Hematopoietic multipotent progenitor cell (in vitro differentiated cells): ENCODE results near the gene KRTAP10-9. TPM values are rescaled to one million over a fixed set of nuclear protein-coding genes. Genes with fewer than 3 reads are reported as not detected.
"Not testable (repeated sequence)": the region's sequence is repeated elsewhere in the genome, so short reads cannot be mapped to it uniquely, and the experiment has no call there.

ENCODE experiments used
- DNase-seq, 3 donors: peaks; one replicate each; pipeline ENCODE4 v3.0.0-alpha.2; 2011 to 2015; ENCODE audit warnings: low read depth in 2 of 3, low spot score in 2 of 3
- total RNA-seq: library from RNA; depleted of rRNA; stranded (reverse); fragments of >200 nt; gene quantifications from one replicate; pipeline ENCODE4 v1.2.3, GENCODE V29; 2012

KRTAP10-9 gene, protein sequence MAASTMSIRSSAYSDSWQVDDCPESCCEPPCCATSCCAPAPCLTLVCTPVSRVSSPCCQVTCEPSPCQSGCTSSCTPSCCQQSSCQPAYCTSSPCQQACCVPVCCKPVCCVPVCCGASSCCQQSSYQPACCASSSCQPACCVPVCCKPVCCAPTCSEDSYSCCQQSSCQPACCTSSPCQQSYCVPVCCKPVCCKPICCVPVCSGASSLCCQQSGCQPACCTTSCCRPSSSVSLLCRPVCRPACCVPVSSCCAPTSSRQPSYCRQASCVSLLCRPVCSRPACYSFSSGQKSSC
- total RNA-seq: not detected

DNA sequence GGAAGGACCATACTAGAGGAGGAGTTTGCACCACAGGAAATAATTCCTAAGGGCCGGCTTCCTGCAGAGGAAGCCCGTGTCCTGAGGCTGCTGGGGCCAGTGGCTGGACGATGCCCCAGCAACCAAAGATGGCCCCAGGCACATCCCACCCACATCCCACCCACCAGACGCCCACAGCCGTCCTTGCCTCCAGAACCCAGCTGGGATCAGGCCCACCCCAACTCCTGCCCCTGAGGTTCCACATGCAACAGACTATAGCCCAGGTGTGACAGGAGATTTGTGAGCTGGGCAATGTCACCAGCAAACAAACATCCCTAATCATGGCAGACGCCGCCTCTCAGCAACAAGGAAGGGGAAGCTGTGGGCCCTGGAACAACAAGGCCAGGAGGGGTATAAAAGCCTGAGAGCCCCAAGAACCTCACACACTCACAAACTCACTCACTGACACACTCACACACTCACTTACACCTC is at the start of gene KRTAP10-9:
KRTAP10-9 (plus strand) TSS at position 421 of the 471 bp plus-strand sequence. CDS start 79 bp downstream, outside the sequence.
- no peak for DNase-seq

DNA sequence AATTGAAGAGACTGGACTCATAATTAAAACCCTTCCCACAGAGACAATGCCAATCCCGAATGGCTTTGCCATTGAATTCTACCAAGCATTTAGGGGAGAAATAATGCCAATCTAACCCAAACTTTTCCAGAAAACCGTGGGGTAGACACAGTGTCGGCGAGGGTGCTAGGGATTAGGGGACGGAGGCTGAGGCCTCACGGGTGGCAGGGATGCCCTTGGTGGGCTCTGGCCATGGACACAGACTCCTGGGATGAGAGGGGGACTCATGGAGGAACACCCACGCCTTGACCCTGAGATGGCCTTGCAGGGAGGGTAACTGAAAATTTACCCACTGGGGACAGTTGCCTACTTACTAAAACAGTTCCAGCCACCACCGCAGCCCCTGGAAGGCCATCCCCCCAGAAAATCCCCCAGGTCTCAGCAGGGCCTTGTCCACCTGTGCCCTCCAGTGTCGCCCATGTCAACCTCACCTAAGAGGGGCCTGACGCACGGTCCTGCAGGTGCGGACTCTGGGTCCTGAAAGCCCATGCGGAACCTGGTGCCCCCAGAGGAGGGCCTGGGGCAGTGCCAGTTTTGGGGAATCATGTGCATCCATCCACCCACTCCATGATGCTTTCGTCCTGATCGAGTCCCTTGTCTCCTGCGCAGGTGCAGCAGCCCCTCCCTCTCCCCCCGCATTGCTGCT is 48.4 kb upstream of the KRTAP10-9 start:
- no peak for DNase-seq

DNA sequence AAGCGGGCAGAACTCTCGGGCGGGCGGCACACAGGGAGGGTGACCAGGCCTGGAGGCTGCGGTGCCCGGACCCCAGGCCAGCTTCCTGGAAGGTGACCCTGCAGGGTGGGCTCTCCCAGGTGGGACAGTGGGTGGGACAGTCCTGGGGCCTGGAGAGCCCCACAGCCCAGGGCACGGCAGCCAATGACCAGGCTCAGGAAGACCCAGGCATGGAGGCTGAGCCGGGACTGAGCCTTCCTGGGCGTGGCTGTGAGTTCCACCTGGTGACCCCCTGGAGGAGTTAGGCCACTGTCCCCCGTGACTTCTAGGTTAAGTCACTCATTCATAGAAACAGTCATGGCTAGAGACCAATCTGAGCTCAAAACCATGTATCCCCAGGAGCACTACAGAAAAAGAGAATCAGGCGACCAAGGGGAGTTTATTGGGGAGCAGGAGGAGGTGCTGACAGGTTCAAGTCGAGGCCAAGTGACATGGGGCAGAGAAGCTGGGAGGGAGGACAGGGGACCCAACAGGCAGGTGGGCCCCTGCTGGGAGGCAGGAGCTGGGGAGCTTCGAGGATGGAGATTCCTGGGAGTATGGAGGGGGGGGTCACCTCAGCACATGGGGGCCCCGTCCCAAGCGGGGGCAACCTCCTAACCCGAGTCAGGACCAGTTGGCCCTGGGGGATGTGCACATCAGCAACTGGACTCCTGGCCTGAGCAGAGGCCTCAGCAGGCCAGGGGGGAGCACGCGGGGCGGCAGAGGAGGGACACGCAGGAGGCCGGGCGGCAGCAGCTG is 47.6 kb upstream of the KRTAP10-9 start:
- DNase-seq: no peak

DNA sequence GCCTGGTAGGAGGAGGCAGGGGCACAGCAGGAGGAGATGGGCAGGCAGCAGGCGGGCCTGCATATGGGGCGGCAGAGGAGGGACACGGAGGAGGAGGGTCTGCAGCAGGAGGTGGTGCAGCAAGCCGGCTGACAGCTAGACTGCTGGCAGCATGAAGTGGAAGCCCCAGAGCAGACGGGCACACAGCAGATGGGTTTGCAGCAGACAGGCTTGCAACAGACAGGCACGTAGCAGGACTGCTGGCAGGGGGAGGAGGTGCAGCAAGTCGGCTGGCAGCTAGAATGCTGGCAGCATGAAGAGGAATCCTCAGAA is 47.1 kb upstream of the KRTAP10-9 start:
- DNase-seq: no peak

DNA sequence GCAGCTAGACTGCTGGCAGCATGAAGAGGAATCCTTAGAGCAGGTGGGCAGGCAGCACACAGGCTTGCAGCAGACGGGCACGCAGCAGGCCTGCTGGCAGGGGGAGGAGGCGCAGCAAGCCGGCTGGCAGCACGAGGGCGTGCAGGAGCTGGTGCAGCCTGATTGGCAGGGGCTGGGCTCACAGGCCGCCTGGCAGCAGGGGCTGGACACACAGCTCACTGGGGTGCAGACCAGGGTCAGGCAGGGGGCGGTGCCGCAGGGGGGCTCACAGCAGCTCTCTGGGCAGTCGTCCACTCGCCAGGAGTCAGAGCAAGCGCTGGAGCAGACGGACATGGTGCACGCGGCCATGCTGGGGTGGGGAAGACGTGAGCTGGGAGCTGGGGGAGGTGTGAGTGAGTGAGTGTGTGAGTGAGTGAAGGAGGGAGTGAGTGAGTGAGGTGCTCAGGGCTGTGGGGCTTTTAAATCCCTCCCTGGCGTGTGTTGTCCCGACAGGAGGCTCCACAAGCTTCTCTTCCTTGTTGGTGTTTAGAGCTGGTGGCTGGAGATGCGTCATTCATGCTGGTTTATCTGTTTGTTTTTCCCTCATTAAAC is 46.6 kb upstream of the KRTAP10-9 start, which contains the start of gene KRTAP10-5:
KRTAP10-5 (minus strand) TSS at position 374 of the 591 bp plus-strand sequence; CDS start at position 348, 26 bp downstream.
- not testable (repeated sequence) for DNase-seq

DNA sequence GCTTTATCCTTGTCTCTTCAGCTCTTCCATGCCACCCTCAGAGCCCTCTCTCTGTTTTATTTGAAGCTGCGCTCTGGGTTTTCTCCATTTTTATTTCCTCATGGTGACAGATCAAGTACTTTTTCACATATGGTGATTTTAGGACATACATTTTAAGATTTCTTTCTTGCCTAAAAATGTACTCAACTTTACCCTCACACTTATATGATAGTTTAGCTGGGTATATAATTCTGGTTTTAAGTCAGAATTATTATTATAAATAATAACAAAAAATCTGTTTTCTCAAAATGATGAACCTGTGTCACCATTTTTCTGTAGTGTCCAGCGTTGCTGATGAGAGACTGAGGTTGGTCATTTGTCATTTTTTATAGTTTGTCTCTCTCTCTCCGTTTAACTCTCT is 45.7 kb upstream of the KRTAP10-9 start:
- DNase-seq: no peak

DNA sequence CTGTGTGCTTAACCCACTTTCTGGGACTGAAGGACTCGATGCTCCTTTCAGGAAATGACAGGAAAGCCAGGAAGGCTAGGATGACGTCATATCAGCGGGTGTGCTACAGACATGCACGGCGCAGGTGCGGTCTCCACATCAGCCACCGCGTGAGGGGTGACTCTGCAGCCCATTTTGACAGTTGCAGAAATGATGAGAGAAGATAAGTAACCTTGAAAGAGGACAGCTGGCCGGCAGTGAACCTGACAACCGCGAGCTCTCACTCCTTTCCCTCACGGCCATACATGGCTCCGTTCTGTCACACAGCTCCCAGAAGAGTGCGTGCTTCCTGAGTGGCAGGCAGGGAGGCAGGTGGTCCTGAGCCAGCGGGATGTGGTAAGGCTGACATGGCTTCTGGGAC is 44.8 kb upstream of the KRTAP10-9 start:
- no peak for DNase-seq

DNA sequence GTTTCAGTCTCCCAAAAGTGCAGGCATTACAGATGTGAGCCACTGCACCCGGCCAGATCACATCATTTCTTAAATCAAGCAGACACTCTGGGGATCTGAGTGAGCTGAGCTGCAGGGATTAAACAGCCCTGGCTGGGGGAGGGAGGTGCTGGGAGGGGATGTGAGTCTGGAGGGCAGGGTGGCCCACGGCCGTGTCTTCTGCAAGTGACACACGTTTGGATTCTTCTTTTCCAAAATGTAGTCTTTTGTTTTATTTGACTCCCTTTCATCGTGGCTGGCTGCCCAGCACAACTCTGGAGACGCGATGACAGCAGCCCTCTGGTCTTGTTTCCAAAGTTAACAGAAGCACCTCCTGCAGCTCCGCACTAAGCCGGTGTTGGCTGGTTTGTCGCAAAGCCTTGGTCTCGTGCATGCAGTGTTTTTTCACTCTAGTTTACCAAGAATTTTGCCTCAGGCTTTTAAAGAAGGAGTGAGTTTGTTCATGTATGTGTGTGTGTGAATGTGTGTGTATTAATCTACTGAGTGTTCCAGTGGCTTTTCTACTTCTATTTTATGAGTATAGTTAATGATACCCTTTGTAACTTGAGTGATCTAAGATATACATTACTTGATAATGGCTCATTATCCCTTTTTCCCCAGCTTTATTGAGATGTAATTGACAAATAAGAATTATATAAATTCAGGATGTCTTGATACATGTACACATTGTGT is 43.6 kb upstream of the KRTAP10-9 start:
- no peak for DNase-seq

DNA sequence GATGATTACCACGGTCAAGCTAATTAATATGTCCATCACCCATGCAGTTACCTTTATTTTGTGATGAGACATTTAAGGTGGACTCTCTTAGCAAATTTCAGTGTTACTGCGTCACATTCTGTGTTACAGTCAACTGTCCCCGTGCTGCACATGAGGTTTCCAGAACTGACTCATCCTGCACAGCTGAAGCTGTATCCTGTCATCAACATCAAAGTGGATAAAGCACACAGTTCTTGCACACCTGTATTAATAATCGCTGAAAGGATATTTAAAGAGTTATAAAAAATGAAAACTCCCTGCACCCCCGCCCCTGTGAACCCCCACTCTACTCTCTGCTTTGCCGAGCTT is 43.1 kb upstream of the KRTAP10-9 start:
- no peak for DNase-seq

DNA sequence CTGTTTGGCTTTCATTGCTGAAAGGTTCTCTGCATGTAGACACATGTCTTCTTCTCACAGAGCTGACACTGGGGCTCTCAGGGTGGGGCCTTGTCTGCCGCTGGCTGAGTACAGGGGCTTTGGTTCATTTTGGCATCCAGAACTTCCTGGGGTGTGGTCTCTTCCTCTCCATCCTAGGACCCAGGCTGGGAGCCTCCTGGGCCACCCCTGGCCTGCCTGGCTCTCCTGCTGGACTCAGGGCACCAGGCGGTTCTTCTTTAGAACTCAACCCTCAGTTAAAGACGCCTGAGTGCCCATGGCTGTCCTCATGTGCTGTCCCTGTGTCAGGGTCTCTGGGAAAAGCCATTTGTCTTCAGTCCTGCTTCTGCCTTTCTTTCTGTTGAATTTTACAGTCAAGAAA is 41.0 kb upstream of the KRTAP10-9 start:
- DNase-seq: no peak

DNA sequence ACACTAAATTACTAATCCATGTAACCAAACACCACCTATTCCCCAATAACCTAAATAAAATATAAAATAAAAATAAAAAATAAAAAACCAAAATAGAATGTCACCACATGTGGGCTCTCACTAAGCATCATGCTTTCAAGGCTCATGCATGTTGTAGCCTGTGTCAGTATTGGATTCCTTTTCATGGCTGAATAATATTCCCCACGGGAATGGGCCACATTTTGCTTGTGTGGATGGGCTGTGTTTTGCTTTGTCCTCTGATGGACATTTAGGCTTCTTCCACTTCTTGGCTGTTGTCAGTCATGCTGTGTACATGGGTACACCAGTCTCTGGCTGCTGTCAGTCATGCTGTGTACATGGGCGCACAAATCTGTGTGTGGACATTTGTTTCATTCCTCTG is 37.8 kb upstream of the KRTAP10-9 start:
- DNase-seq: no peak

DNA sequence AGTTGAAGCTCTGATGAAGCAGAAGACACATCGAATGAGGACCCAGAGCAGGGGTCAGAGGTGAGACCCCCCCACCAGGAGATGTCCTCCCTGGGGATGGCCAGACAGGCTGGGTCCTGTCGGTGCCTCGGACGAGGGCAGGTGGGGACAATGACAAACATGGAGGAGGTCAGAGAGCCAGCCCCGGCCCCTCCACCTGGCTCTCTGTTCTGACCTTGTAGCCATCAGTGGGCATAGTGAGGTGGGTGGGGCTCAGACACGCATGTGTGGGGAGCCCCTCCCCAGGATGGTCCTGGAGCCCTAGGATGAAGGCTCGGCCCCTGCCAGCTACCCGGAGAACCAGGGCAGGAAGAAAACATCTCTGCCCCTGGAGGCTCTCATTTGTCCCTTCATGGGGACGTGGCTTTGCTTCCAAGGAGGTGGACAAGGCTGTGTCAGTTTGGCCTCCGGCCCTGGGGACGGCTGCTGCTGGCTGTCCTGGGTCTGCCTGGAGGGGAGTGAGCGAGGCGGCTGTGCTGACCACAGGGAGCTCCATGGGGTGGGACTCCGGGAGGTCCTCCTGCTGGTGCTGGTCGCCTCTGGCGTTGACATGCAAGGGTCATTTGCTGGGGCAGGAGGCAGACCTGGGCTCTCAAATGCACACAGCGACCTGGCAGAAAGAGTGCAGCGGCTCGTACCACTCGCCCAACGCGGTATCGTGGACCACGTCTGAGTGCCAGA is 37.1 kb upstream of the KRTAP10-9 start:
- no peak for DNase-seq

DNA sequence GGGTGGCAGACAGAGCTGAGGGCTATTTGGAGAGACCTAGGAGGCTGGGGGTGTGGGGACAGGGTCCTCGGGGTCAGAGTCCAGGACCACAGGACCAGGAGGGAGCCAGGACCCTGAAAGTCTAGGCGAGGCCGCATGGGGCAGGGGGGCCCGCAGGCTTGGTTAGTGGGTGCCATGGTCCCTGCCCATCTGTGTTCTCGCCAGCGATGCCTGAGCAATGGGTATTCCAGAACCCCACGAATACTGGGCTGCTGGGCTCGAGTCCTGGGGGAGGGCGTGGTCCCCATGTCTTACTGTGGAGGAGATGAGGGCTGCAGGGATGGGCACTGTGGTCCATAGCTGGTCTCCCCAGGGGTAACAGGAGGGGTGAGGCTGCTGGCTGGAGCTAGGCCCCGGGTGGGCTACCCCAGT is 36.6 kb upstream of the KRTAP10-9 start:
- DNase-seq: no peak

DNA sequence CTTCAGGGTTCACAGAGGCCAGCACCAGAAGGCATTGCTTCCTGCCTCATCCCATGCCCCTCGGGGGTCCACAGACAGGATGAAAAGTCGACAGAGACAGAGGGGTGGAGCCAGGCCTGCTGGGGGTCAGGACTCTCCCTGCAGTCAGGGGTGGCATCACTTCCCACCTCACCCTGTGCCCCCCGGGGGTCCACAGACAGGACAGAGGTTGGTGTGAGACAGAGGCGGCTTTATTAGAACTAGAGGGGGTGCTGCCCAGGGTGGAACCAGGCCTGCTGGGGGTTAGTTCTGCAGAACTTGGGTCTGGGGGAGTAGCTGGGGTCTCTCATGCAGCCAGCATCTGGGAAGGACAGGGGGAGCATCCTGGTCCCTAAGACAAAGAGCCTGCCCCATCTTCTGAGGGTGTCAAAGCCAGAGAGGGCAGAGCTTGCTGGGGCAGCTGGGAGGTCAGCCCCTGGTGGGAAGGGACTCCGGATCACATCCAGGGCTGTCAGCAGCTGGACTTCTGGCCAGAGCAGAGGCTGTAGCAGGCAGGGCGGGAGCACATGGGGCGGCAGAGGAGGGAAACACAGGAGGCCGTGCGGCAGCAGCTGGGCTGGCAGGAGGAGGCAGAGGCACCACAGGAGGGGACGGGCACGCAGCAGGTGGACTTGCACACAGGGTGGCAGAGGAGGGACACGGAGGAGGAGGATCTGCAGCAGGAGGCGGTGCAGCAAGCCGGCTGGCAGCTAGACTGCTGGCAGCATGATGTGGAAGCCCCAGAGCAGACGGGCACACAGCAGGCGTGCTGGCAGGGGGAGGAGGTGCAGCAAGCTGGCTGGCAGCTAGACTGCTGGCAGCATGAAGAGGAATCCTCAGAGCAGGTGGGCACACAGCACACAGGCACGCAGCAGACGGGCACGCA is 35.7 kb upstream of the KRTAP10-9 start:
- not testable (repeated sequence) for DNase-seq

DNA sequence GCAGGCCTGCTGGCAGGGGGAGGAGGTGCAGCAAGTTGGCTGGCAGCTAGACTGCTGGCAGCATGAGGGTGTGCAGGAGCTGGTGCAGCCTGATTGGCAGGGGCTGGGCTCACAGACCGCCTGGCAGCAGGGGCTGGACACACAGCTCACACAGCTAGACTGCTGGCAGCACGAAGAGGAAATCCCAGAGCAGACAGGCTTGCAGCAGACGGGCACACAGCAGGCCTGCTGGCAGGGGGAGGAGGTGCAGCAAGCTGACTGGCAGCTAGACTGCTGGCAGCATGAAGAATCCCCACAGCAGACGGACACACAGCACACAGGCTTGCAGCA is 35.1 kb upstream of the KRTAP10-9 start:
- DNase-seq: not testable (repeated sequence)

DNA sequence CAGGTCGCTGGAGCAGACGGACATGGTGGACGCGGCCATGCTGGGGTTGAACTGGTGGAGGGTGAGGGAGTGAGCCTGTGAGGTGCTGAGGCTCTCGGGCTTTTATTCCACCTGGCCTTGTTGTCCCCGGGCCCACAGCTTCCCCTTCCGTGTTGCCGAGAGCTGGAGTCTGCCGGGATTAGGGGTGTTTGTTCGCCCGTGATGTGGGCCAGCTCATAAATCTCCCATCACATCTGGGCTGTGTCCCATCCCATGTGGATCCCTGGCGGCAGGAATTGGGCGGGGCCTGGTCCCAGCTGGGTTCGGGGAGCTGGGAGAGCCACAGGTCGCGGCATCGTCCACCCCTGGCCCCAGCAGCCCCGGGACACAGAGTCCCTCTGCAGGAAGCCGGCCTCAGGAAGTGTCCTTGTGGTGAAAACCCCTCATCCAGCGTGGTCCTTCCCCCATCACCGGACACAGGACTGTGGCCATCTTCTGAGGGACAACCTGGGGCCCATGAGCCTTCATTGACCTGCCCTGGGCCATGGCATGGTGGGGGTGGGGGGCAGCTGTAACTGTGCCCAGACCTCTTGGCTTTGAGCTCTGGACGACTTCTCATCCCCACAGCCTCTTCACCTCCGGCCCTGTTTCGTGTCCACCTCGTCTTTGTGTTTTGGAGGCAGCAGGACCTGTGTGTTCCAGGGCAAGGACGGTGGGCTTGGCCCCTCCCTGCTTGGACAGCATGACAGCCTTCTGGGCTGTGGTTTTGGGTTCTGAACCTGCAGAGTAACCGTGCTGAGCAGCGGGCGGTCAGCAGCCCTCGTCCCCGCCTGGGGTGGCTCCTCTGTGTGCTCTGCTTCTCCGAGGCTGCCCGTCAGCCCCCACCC is 34.2 kb upstream of the KRTAP10-9 start, which contains the start of gene KRTAP10-6:
KRTAP10-6 (minus strand) TSS at position 60 of the 866 bp plus-strand sequence; CDS start at position 39, 21 bp downstream.
- DNase-seq: no peak

DNA sequence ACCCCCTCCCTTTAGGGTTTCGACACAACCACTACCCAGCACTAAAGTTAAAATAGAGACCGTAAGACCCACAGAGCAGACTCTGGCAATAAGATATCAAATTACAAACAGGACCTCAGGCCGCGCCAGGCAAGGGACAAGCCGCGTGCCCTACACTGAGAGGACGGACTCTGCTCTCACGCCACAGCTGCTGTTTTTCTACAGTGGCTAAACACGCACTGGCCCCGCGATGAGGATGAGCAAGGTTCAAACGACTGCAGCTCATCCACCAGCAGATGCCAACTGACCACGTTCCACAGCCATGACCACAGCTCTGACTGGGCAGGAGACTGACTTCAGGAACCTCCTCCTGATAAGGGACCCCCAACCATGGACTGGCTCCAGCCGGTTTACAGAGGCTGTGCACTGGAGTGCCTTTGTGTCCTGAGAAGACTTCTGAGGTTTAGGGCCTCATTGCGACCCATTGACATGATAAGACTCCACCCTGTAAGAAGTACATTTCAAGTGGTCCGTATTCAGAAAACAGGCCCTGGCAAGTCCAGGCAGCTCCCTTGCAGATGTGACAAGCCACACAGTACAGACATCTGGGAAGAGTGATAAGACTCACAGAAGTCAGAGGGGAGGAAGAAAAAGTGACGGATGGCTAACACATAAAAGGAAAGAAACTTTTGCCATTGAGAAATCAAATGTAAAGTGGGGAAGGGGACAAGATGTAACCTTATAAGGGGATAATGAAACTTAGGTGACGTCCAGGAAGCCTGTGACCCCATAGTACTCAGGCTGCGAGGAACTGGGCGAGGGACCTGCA is 33.1 kb upstream of the KRTAP10-9 start:
- peak in 2 of 3 donors; percentile 20 to 36 for DNase-seq
